Muscle of arm (tissue), 14 donors: Measurements from ENCODE around the gene SUN2. TPM values are rescaled to one million over a fixed set of nuclear protein-coding genes. Genes with fewer than 3 reads are reported as not detected.
A peak's percentile ranks its signal among the peaks of the same experiment; 100 is the strongest.
"Not testable (repeated sequence)": the region's sequence is repeated elsewhere in the genome, so short reads cannot be mapped to it uniquely, and the experiment has no call there.

Experiments
- DNase-seq: peaks from one replicate; pipeline ENCODE4 v3.0.0-alpha.2; 2013
- long read RNA-seq, 11 donors: transcript quantifications; one replicate each; lab custom pipeline, GENCODE V29; 2026
- polyA plus RNA-seq, 12 donors: library from polyadenylated mRNA; unstranded; fragments of 120-200 nt; gene quantifications; one replicate each; pipeline ENCODE4 v1.2.1, GENCODE V29; 2013; ENCODE audit not compliant: insufficient read length in 12 of 12

Gene SUN2, protein sequence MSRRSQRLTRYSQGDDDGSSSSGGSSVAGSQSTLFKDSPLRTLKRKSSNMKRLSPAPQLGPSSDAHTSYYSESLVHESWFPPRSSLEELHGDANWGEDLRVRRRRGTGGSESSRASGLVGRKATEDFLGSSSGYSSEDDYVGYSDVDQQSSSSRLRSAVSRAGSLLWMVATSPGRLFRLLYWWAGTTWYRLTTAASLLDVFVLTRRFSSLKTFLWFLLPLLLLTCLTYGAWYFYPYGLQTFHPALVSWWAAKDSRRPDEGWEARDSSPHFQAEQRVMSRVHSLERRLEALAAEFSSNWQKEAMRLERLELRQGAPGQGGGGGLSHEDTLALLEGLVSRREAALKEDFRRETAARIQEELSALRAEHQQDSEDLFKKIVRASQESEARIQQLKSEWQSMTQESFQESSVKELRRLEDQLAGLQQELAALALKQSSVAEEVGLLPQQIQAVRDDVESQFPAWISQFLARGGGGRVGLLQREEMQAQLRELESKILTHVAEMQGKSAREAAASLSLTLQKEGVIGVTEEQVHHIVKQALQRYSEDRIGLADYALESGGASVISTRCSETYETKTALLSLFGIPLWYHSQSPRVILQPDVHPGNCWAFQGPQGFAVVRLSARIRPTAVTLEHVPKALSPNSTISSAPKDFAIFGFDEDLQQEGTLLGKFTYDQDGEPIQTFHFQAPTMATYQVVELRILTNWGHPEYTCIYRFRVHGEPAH
- 10 to 100 TPM in 11 of 12 donors, not detected in 1; 39.3 to 85.0 (median 47.5) TPM for polyA plus RNA-seq
- long read RNA-seq, donor 1, partial matches to known transcripts = 0 of 6 reads
- long read RNA-seq, donor 1, other reads (novel, unspliced or antisense) = 6 of 6 reads
- long read RNA-seq, donor 2, partial matches to known transcripts = 0 of 1 reads
- long read RNA-seq, donor 2, other reads (novel, unspliced or antisense) = 0 of 1 reads
- long read RNA-seq, donor 3, partial matches to known transcripts = 0 of 1 reads
- long read RNA-seq, donor 3, other reads (novel, unspliced or antisense) = 0 of 1 reads
- long read RNA-seq, donor 4 = 0 reads
- long read RNA-seq, donor 5, partial matches to known transcripts = 0 of 1 reads
- long read RNA-seq, donor 5, other reads (novel, unspliced or antisense) = 0 of 1 reads
- long read RNA-seq, donor 6 = 0 reads
- long read RNA-seq, donor 7 = 0 reads
- long read RNA-seq, donor 8 = 0 reads
- long read RNA-seq, donor 9, partial matches to known transcripts = 0 of 1 reads
- long read RNA-seq, donor 9, other reads (novel, unspliced or antisense) = 0 of 1 reads
- long read RNA-seq, donor 10, partial matches to known transcripts = 10 of 10 reads
- long read RNA-seq, donor 10, other reads (novel, unspliced or antisense) = 0 of 10 reads
- long read RNA-seq, donor 11 = 0 reads

DNA sequence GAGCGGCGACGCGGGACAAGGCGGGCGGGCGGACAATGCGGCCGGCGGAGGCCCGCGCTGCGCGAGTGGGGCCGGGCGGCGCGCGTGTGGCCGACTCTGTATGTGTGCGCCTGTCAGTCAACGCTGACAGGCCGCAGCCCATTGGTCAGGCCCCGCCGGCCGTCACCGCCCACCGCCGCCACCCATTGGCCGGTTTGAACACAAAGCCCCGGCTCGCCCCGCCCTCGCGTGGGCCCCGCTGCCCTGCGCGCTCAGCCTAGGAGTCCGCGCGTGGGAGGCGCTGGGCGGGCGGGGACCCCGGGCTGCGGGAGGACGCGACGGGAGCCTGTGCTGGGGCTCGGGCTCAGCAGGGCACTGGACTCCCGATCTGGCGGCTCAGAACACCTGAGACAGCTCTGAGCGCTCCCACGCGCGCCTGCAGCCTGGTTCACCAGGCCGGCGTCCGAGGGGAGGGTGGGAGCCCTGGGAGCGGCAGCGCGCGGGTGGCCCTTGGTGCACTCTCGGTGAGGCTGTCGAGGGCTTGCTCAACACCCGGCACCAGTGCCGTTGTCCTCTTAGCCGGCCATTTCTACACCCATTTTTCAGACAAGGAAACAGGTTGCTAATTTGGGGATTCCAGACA lies at the start of gene SUN2:
TSS of gene SUN2 (minus strand) at position 88 of the 622 bp plus-strand sequence. CDS start 3,370 bp downstream, outside the sequence.
- peak; percentile 90 for DNase-seq

DNA sequence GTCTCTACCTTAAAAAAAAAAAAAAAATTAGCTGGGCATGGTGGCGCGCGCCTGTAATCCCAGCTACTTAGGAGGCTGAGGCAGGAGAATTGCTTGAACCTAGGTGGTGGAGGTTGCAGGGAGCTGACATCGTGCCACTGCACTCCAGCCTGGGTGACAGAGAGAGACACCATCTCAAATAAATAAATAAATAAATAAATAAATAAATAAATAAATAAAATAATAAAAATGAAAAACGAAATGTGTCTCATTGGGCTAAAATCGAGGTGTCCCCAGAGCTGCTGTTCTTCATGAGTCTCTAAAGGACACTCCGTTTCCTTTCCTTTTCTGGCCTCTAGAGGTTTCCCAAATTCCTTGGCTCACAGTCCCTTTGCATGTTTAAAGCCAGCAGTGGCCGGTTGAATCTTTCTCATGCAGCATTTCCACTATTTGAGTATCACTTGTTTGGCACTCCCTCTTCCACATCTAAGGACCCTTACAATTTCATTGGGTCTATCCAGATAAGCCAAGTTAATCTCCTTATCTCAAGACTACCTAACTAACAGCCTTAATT lies 49.3 kb upstream of the SUN2 start:
- DNase-seq = not testable (repeated sequence)

DNA sequence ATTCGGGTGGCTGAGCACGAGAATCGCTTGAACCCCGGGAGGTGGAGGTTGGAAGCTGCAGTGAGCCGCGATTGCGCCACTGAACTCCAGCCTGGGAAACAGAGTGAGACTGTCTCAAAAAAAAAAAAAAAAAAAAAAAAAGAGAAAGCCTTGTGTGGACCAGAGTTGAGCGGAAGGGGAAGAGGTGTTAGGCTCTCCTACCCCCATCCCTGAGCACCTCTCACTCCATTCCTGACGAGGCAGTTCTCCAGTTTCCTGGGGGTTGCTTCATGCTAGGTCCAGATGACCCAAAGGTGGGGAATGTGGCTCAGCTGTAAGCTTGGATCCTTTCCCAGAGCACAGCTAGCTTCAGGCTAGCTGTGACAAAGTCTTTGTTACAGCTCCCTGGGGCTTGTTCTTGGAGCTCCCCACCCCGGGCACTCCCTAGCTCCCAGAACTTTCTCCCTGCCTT lies 46.9 kb upstream of the SUN2 start:
- DNase-seq = peak; percentile 38

DNA sequence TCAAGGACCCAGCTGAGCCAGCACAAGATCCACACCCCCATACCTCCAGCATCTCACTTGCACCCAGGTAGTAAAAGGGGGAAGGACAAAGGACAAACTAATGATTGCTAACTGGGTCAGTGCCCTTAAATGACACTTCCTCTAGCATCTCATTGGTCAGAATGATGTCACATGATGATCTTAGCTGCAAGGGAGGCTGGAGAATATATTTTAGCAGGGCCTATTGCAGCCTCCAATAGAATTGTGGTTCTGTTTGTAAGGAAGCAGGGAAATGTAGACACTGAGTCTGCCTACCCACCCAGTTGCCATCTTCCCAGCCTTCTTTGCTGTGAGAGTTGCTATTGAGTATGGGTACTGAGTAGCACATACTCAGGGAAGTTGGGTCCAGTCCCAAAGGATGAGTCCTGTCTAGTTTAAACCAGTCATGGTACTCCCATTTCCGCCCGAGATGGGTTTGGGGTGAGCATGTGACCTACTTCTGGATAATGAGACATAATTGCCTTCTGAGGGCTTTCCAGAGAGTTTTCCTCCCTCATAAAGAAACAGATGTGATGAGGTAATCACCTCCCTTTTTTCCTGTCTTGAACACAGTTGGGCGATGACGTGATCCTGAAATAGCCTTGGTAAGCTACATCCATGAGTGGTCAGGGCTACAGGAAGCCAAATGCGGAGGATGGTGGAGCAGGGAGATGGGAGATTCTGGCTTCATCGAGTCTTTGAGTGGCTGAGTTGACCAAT lies 43.6 kb upstream of the SUN2 start:
- DNase-seq = no peak

DNA sequence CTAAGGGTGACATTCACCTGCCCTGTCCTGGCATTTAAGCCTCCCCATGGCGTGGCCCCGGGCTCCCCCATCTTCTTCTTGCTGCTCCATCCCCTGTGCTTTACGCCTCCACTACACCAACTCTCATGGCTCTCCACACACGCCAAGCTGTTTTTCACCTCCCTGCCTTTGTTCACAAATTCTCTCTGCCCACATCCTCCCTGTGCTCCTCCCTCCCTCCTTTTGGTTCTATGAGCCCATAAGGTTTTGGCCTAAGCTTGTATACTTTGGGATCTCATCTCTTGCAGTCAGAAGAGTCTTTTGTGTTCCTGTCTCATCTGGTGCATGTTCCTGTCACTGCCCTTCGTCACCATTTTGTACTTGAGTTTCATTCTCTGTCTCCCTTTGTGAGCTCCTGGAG lies 42.7 kb upstream of the SUN2 start:
- DNase-seq = no peak

DNA sequence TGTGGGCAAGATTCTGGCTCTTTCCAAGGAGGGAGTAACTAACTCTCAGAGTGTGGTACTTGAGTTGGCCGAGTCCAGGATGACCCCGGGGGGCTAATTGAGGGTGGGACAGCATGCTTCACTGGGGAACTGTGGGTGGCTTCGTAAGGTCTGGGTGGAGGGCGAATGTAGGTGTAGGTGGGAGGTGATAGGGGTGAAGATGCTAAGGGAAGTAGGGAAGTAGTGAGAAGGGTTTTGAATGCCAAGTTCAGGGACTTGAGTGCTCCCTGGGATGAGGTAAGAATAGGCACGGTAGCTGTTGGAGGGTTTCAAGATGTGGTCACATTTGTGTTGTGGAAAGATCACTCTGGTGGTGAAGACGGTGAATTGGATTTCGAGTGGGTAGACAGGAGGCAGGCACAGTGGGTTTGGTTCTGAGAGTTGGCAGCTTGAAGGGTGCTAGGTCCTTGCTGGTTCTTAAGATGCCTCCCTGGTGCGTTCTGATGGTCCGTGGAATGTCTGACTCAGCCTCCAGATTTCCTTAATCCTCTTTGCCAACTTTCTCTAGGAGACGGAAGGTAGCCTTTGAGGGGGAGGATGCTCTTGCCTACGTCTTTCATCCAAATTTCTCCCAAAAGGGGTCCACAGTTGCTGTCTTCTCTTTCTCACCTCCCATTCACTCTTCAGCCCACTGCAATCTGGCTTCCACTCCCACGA lies 40.6 kb upstream of the SUN2 start:
- DNase-seq = no peak

DNA sequence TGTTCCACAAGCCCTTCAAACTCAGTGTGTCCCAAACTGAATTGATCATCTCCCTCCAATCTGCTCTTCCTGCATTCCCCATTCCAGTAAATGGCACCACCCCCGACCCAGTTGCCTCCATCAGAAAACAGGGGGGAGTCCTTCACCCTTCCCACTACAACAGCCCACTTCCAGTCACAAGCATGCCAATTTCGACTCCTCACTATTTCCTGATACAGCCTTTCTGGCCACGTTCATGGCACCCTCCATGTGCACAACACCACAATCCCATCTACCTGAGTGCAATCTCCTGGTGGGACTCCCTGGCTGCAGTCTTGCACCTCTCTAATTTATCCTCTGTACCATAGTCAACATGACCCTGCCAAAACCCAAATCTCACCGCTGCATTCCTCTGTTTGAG lies 39.8 kb upstream of the SUN2 start:
- no peak for DNase-seq

DNA sequence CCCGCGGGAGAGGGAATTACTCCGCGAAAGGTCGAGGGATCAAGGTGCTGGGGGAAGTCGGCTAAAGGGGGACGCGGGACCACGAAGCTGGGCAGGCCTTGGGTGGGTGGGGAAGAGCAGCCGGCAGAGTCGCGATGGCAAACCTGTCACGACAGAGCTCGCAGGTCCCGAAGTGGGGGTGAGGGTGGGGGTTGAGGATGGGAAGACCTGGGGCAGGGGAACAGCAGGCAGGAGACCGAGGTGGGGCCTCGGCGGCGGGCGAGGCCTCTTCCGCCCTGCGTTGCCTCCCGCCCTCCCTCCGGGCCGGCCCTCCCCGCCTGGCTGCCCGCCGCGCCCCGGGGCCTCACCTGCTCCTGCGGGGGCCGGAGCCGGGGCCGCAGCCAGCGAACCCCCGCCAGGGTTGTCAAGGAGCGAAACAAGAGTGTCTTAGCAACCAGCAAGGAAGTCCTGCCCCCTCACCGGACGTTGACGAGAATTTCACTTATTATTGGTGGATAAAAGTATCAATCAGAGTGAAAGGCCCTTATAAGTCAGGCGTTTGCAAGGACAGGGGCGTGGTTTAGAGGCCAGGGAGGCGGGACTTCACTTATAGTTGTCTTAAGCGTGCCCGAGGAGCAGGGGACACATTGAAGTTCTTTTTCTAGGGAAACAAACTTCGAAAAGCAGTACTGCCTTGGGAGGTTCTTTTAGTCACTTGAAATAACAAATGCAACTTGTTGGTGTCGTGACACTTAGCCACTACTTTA lies 38.1 kb upstream of the SUN2 start, which contains the start of gene DNAL4:
TSS of gene DNAL4 (minus strand) at position 423 of the 746 bp plus-strand sequence. CDS start 11,412 bp downstream, outside the sequence.
- DNase-seq = peak; percentile 97

DNA sequence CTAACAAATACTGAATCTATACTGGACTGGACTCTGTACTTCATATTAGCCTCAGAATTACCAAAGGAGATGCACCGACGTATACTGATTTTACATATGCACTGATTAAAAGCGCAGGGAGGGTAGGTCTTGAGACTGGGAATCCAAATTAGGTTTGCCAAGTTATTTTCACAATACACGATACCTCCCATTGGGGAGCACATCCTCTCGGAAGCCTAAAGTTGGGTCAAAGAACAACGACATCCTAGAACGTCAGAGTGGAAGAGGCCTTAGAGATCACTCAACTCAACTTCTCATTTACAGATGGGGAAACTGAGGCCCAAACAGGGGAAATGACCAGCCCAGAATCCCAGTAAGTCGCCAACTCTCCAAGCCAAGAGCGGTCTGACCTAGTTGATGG lies 37.5 kb upstream of the SUN2 start:
- DNase-seq = no peak

DNA sequence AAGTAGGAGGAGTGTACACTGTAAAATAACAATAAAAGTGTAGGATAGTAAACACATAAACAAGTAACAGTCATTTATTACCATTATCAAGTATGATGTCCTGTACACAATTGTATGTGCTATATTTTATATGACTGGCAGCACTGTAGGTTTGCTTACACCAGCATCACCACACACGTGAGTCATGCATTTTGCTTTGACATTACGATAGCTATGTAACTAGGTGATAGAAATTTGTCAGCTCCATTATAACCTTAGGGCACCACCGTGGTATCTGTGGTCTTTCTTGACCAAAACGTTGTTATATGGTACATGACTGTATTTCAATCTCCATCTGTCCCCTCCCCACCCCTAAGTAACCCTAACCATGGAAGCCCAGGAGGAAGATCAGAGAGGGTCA lies 37.0 kb upstream of the SUN2 start:
- DNase-seq = no peak

DNA sequence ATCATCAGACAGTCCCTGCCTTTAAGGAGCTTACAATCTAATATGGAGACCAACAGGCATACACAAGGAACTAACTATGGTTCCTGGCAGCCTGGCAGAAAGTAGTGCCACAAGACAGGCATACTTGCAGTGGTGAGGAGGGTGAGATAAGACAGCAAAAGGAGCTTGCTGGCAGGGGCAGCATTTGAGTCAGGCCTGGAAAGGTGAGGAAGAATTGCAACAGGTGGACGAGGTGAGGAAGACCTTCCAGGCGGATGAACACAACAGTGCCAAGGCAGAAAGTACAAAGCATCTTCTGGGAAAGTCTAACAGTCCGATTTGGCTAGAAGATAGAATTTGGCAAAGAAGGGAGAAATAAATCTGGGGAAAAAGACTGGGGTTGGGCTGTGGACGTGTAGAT lies 33.8 kb upstream of the SUN2 start:
- DNase-seq = no peak

DNA sequence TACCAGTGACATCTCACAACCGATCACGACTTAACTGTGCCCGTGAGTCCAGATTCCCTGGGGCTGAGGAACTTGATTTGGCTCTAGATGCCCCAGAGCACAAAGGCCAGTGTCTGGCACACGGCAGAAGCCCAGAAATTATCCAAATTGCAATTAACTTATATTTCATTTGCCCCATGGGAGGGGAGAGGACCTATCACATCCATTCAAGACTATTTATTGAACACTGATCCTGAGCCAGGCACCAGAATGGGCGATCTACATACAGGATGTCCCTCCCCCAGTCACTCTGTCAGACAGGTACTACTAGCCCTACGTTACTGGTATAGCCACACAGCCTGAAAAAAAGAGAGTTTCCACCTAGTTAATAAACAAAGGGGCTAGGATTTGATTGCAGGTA lies 33.0 kb upstream of the SUN2 start:
- no peak for DNase-seq

DNA sequence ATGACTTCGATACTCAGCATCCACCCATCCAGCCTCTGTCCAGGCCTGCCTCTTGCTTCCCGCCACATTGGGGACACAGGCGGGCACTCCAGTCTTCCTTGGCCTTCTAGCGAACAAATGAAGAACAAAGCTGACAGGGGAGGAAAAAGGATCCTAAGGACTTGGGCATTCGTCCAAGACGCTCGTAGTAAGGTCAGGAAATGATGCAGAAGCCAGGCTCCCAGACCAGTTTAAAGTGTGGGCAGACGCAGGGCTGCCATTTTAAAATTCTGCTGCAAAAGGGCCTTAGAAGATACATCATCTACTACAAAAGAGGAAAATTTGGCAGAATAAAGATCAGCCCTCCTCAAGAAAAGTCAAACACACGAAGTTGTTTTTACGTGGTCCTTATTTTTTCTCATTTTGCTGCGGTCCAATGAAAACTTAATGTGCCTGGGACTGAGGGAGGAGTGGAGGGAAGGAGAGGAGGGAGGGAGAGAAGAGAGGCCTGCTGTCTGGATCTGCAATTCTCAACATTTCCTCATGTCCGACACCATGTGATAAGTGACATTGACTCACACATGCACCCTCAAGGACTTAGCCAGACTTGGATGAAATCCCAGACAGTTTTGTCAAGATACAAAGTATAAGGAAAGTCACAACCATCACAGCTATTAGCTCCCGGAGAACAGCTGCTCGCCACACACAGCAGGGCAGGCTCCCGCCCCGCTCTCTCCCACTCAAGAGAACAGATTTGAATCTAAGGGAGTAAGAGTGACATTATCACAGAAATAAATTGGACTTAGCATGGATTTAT lies 32.4 kb upstream of the SUN2 start:
- peak; percentile 62 for DNase-seq

DNA sequence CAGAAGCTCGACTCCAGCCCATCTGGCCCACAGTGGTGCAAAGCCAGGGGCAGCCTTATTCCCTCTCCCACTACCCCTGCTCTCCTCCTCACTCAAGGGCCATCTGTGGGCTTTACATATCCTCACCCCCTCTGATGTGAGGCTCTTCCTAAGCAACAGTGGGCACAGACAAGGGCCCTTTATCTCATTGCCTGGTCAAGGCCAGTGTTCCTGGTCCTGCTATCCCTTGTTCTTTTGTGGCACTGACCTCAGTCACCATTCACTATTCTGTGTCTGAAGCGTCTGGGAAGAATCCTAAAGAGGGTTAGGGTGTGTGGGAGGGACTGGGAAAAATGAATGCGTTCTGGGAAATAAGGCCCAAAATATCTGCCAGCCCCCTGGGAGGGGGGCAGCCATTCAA lies 30.8 kb upstream of the SUN2 start:
- DNase-seq = no peak

DNA sequence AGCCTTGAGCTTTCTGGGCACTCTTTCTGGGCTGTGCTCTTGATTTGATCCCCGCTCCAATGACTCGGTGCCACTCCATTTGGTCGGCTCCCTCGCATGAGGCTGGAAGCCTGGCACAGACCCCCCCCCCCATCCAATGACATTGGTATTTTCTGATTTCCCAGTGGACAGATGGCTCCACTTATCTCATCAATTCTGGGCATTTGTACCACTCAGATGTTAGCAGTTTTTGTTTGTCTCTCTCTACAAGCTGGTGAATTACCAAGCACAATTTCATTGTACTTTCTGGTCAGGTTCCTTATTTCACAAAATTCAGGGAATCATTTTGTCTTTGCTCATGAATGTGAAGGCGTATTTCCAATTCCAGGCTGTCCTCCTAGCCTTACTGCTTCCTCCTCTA lies 29.1 kb upstream of the SUN2 start:
- DNase-seq = no peak

DNA sequence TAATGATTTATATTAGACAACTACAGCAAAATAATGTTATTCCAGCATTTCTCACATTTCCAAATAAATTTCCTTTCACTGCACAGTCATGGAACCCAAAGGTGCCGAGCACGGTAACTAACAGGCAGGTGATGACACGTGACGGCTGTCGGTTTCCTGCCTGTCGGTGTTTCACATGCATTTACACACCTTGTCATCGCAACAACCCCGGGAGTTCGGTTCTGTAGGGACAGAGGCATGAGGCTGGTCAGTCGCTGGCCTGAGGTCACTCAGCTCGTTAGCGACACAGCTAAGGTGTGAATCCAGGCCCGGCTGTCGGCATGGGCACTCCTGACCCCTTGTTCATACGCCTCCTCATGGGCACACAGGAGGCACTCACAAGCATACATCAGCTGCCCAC lies 28.2 kb upstream of the SUN2 start:
- no peak for DNase-seq

DNA sequence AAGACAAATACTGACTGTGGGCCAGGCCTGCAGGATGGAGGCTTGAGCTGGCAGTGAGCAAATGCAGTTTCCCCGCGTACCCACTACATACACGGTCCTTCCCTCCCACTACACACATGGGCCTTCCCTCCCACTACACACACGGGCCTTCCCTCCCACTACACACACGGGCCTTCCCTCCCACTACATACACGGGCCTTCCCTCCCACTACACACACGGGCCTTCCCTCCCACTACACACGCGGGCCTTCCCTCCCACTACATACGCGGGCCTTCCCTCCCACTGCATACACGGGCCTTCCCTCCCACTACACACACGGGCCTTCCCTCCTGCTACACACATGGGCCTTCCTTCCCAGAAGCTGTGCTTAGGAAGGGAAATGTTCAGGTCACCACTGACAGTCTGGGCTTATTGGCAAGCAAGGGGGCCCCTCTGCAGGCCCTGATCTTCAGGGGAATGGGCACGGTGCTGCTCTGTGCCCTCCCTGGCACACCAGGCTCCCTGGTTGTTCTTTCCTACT lies 27.4 kb upstream of the SUN2 start:
- DNase-seq = no peak
